ENCODE measurements around the gene DDX27. TPM values are rescaled to one million over a fixed set of nuclear protein-coding genes. Genes with fewer than 3 reads are reported as not detected.
A peak's percentile ranks its signal among the peaks of the same experiment; 100 is the strongest.

DDX27 gene
- total and polyA plus RNA-seq, 2 of the 13 experiments (the other 11 are each of a cell fraction or from before 2014, with no cell fraction given): 42.6 to 72.8 TPM

GRCh38 chr20:49187330-49187850, 31.8 kb upstream of the DDX27 start:
- Histone ChIP-seq H3K4me1 (ENCODE audit: insufficient read depth, low read length) (peaks cover 35% of the 10 kb centered on the region), H3K9me3 (ENCODE audit: low read length) (no peaks in the 10 kb centered on the region), H2AFZ (ENCODE audit: low read length) (no peak overlapping the region), H3K79me2 (ENCODE audit: insufficient read depth, low read length) (peaks cover 50% of the 10 kb centered on the region), H3K27me3 (ENCODE audit: control insufficient read depth in 1 of 2, insufficient read depth in 2 of 2, low read length in 2 of 2) (peaks cover 0 to 5% of the 10 kb centered on the region in 2 experiments; a peak in 1 of 5 replicates), H3K36me3 (replicated peaks in 1 of 2; ENCODE audit: control insufficient read depth in 1 of 2, insufficient read depth in 2 of 2, low read length in 2 of 2) (no peaks in the 10 kb centered on the region), H4K20me1 (ENCODE audit: insufficient read depth, low read length) (peaks cover 30% of the 10 kb centered on the region), H3K9ac (ENCODE audit: insufficient read depth, low read depth, low read length) (peak overlapping the region; percentile 92), H3K4me2 (ENCODE audit: low read depth, low read length) (peak overlapping the region; percentile 81), H3K27ac (ENCODE audit: extremely low read length, insufficient read depth, low read length) (peak overlapping the region; percentile 77), H3K4me3 (replicated peaks in 1 of 3; ENCODE audit: insufficient read depth in 1 of 3, low read depth in 2 of 3, low read length in 3 of 3) (peak overlapping the region; percentile 88 to 99 (median 97))
- DNase-seq (ENCODE audit: low spot score) (no peak), FAIRE-seq (no peak), ATAC-seq (no peak; the same call in 2 of the 3 replicates)
- BruUV-seq (replicated peaks): no TSS peak
- in situ Hi-C loops (cut with HindIII; ENCODE audit: extremely low pct_ligation_motif_present, low pct_unique_long_range_greater_than_20kb) (no loop called here), intact Hi-C loops (cut with micrococcal nuclease; ENCODE audit: unreplicated experiment) (loop anchor here (5.0 kb wide), 1 partner anchor 90 kb away; the partner anchor contains the start of gene ZNFX1)
- ChIA-PET POLR2A (interaction anchor here (0.6 to 4.5 kb wide), 13 partner anchors 8 to 265 kb away, joined by 3 to 49 read pairs (median 5); partner anchors contain the start of genes CSE1L, DDX27 and ZNFX1), CTCF (ENCODE audit: low intra/inter-chr PET ratio, low total read pairs) (no interaction called here)
- WGBS (ENCODE audit: low lambda C conversion rate): 3% methylated on average over 18 of the region's 29 CpGs
- TF ChIP-seq TBX3 (IDR thresholded peaks at IDR 0.05; ENCODE audit: borderline replicate concordance) (no peak), FOXP4 (CRISPR knock-in tag; IDR thresholded peaks at IDR 0.05) (no peak), FLYWCH1 (CRISPR knock-in tag; IDR thresholded peaks at IDR 0.05) (no peak), HOXA7 (CRISPR knock-in tag; IDR thresholded peaks at IDR 0.05) (no peak), PCBP1 (IDR thresholded peaks at IDR 0.05; ENCODE audit: borderline replicate concordance, low read depth, low read length) (peak; percentile 36; the same call in 1 of the 2 replicates), XRCC5 (optimal IDR thresholded peaks at IDR 0.05; ENCODE audit: low read length) (no peak), RARA (CRISPR knock-in tag; IDR thresholded peaks at IDR 0.05) (no peak), AGO1 (IDR thresholded peaks at IDR 0.05; ENCODE audit: low read depth, low read length, poor library complexity, severe bottlenecking) (no peak), HOXA9 (CRISPR knock-in tag; IDR thresholded peaks at IDR 0.05; ENCODE audit: borderline replicate concordance) (no peak), ZNF138 (CRISPR knock-in tag; IDR thresholded peaks at IDR 0.05; ENCODE audit: low read depth) (no peak), SP2 (CRISPR knock-in tag; IDR thresholded peaks at IDR 0.05) (no peak), TCF7 (IDR thresholded peaks at IDR 0.05; ENCODE audit: low read depth) (peak; percentile 22; the same call in 1 of the 2 replicates), CEBPG (CRISPR knock-in tag; IDR thresholded peaks at IDR 0.05) (no peak), TOPORS (CRISPR knock-in tag; IDR thresholded peaks at IDR 0.05) (no peak), NR1H2 (CRISPR knock-in tag; IDR thresholded peaks at IDR 0.05; ENCODE audit: borderline replicate concordance, low read depth) (no peak)
- TF ChIP-seq, protein P1, sequence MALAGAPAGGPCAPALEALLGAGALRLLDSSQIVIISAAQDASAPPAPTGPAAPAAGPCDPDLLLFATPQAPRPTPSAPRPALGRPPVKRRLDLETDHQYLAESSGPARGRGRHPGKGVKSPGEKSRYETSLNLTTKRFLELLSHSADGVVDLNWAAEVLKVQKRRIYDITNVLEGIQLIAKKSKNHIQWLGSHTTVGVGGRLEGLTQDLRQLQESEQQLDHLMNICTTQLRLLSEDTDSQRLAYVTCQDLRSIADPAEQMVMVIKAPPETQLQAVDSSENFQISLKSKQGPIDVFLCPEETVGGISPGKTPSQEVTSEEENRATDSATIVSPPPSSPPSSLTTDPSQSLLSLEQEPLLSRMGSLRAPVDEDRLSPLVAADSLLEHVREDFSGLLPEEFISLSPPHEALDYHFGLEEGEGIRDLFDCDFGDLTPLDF (CRISPR knock-in tag; IDR thresholded peaks at IDR 0.05): 0 out of 2 replicates have a peak, but pooled peaks have one; percentile 18
- TF ChIP-seq, protein P2, sequence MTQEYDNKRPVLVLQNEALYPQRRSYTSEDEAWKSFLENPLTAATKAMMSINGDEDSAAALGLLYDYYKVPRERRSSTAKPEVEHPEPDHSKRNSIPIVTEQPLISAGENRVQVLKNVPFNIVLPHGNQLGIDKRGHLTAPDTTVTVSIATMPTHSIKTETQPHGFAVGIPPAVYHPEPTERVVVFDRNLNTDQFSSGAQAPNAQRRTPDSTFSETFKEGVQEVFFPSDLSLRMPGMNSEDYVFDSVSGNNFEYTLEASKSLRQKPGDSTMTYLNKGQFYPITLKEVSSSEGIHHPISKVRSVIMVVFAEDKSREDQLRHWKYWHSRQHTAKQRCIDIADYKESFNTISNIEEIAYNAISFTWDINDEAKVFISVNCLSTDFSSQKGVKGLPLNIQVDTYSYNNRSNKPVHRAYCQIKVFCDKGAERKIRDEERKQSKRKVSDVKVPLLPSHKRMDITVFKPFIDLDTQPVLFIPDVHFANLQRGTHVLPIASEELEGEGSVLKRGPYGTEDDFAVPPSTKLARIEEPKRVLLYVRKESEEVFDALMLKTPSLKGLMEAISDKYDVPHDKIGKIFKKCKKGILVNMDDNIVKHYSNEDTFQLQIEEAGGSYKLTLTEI (CRISPR knock-in tag; conservative IDR thresholded peaks at IDR 0.05): no peak
- TF ChIP-seq, protein P3, sequence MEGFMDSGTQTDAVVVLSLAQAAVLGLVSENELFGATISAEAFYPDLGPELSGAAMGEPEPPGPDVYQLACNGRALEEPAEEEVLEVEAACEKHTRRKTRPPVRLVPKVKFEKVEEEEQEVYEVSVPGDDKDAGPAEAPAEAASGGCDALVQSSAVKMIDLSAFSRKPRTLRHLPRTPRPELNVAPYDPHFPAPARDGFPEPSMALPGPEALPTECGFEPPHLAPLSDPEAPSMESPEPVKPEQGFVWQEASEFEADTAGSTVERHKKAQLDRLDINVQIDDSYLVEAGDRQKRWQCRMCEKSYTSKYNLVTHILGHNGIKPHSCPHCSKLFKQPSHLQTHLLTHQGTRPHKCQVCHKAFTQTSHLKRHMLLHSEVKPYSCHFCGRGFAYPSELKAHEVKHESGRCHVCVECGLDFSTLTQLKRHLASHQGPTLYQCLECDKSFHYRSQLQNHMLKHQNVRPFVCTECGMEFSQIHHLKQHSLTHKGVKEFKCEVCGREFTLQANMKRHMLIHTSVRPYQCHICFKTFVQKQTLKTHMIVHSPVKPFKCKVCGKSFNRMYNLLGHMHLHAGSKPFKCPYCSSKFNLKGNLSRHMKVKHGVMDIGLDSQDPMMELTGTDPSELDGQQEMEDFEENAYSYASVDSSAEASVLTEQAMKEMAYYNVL (CRISPR knock-in tag; IDR thresholded peaks at IDR 0.05; ENCODE audit: borderline replicate concordance): no peak
